Liver (tissue), 9 donors: ENCODE data around the gene KRT76. TPM values are rescaled to one million over a fixed set of nuclear protein-coding genes. Genes with fewer than 3 reads are reported as not detected.

Experiments
- DNase-seq: peaks from one replicate; pipeline ENCODE4 v3.0.0-alpha.2; 2017; ENCODE audit warnings: low spot score
- H3K27ac ChIP-seq, 2 donors: one replicate each; pipeline ENCODE4 v1.7.0; 2013; ENCODE audit warnings: inconsistent platforms in 2 of 2, low read length in 2 of 2, control low read depth in 1 of 2, low read depth in 1 of 2, mild to moderate bottlenecking in 1 of 2
- H3K27me3 ChIP-seq, 4 donors: one replicate each; pipeline versions ENCODE4 v1.6.1 to v1.7.0; 2013; ENCODE audit warnings: low read length in 3 of 4, inconsistent platforms in 1 of 4, mild to moderate bottlenecking in 1 of 4, moderate library complexity in 1 of 4; ENCODE audit not compliant: control insufficient read depth in 4 of 4, insufficient read depth in 4 of 4
- H3K36me3 ChIP-seq, 4 donors: one replicate each; pipeline versions ENCODE4 v1.6.1 to v1.7.0; 2013; ENCODE audit warnings: low read length in 3 of 4, mild to moderate bottlenecking in 3 of 4, low read depth in 1 of 4, moderate library complexity in 1 of 4; ENCODE audit not compliant: control insufficient read depth in 4 of 4, insufficient read depth in 3 of 4
- H3K4me1 ChIP-seq, 4 donors: one replicate each; pipeline versions ENCODE4 v1.6.1 to v1.7.0; 2013; ENCODE audit warnings: low read length in 3 of 4, mild to moderate bottlenecking in 3 of 4, moderate library complexity in 1 of 4; ENCODE audit not compliant: control insufficient read depth in 4 of 4, insufficient read depth in 4 of 4
- H3K4me3 ChIP-seq, 3 donors: one replicate each; pipeline versions ENCODE4 v1.6.1 to v1.7.0; 2013; ENCODE audit warnings: low read length in 3 of 3, control low read depth in 1 of 3, low read depth in 1 of 3, mild to moderate bottlenecking in 1 of 3
- H3K9ac ChIP-seq, 2 donors: one replicate each; pipeline ENCODE4 v1.7.0; 2013; ENCODE audit warnings: low read length in 2 of 2, mild to moderate bottlenecking in 2 of 2, moderate library complexity in 2 of 2, control low read depth in 1 of 2, low read depth in 1 of 2
- H3K9me3 ChIP-seq, 4 donors: one replicate each; pipeline versions ENCODE4 v1.6.1 to v1.7.0; 2013; ENCODE audit warnings: low read length in 3 of 4; ENCODE audit not compliant: control insufficient read depth in 4 of 4
- EGR1 ChIP-seq, 2 donors: IDR thresholded peaks; 2 replicates each; pipeline ENCODE4 v1.6.1; 2016 to 2018; ENCODE audit warnings: antibody characterized with exemption in 2 of 2, low read depth in 2 of 2
- FOXA1 ChIP-seq: IDR thresholded peaks from 2 replicates; pipeline ENCODE4 v1.6.1; 2016; ENCODE audit warnings: antibody characterized with exemption
- FOXA2 ChIP-seq: IDR thresholded peaks from 2 replicates; pipeline ENCODE4 v1.6.1; 2016; ENCODE audit warnings: antibody characterized with exemption
- GABPA ChIP-seq, 2 donors: IDR thresholded peaks in 1 of 2; conservative IDR thresholded peaks in 1 of 2; 2 replicates each; pipeline ENCODE4 v1.6.1; 2016; ENCODE audit warnings: antibody characterized with exemption in 2 of 2, mild to moderate bottlenecking in 1 of 2, moderate library complexity in 1 of 2
- HNF4A ChIP-seq, 2 donors: conservative IDR thresholded peaks; 2 replicates each; pipeline ENCODE4 v1.6.1; 2016; ENCODE audit warnings: antibody characterized with exemption in 2 of 2, mild to moderate bottlenecking in 2 of 2
- HNF4G ChIP-seq: IDR thresholded peaks from 2 replicates; pipeline ENCODE4 v1.6.1; 2016; ENCODE audit warnings: antibody characterized with exemption
- JUND ChIP-seq, 2 donors: IDR thresholded peaks; 2 replicates each; pipeline ENCODE4 v1.6.1; 2016; ENCODE audit warnings: antibody characterized with exemption in 2 of 2
- NR2F2 ChIP-seq: IDR thresholded peaks from 2 replicates; pipeline ENCODE4 v1.6.1; 2016; ENCODE audit warnings: antibody characterized with exemption
- RAD21 ChIP-seq, 2 donors: IDR thresholded peaks; 2 replicates each; pipeline ENCODE4 v1.6.1; 2016; ENCODE audit warnings: antibody characterized with exemption in 2 of 2, mild to moderate bottlenecking in 2 of 2
- RXRA ChIP-seq, 2 donors: IDR thresholded peaks; 2 replicates each; pipeline ENCODE4 v1.6.1; 2017 to 2018; ENCODE audit warnings: antibody characterized with exemption in 2 of 2, mild to moderate bottlenecking in 1 of 2
- YY1 ChIP-seq: IDR thresholded peaks from 2 replicates; pipeline ENCODE4 v1.6.1; 2016; ENCODE audit warnings: antibody characterized with exemption, mild to moderate bottlenecking
- WGBS: extraction: QIAGEN DNeasy Blood & Tissue Kit; methylation state at CpG from one replicate; pipeline ENCODE4 v1.1.7; 2013; 5-methylcytosine and 5-hydroxymethylcytosine counted together
- polyA plus RNA-seq, 2 donors: library from polyadenylated mRNA; stranded (reverse) in 1 of 2; unstranded in 1 of 2; fragments of 200-250 nt in 1 of 2; fragments of >200 nt in 1 of 2; fragmentation: Nextera tagmentation in 1 of 2; extraction: Ambion mirVana in 1 of 2; gene quantifications; one replicate each; pipeline versions ENCODE4 v1.2.1 to v1.2.3, GENCODE V29; 2013 to 2015
- total RNA-seq, 2 donors: library from RNA; depleted of rRNA; stranded (reverse); fragments of >200 nt; gene quantifications; one replicate each; pipeline ENCODE4 v1.2.3, GENCODE V29; 2014
- TF ChIP-seq, protein P1 (sequence below): fragments of 150-350 bp; IDR thresholded peaks from 2 replicates; pipeline ENCODE4 v1.5.1; 2017; ENCODE audit warnings: improper control_type of control experiment, low read depth, low read length; ENCODE audit not compliant: missing input control
- TF ChIP-seq, protein P2 (sequence below): IDR thresholded peaks from 2 replicates; pipeline ENCODE4 v1.6.1; 2016; ENCODE audit warnings: antibody characterized with exemption
- TF ChIP-seq, protein P3 (sequence below): IDR thresholded peaks from 2 replicates; pipeline ENCODE4 v1.6.1; 2016; ENCODE audit warnings: antibody characterized with exemption
- TF ChIP-seq, protein P4 (sequence below): IDR thresholded peaks from 2 replicates; pipeline ENCODE4 v1.6.1; 2016; ENCODE audit warnings: antibody characterized with exemption
- TF ChIP-seq, protein P5 (sequence below): IDR thresholded peaks from 2 replicates; pipeline ENCODE4 v1.6.1; 2016; ENCODE audit warnings: antibody characterized with exemption, mild to moderate bottlenecking
- donor health status: healthy.
- donor health status: healthy.
- donor health status: healthy.
- donor health status: healthy.
- donor health status: healthy.

The KRT76 gene
- total and polyA plus RNA-seq, 4 donors: not detected

DNA sequence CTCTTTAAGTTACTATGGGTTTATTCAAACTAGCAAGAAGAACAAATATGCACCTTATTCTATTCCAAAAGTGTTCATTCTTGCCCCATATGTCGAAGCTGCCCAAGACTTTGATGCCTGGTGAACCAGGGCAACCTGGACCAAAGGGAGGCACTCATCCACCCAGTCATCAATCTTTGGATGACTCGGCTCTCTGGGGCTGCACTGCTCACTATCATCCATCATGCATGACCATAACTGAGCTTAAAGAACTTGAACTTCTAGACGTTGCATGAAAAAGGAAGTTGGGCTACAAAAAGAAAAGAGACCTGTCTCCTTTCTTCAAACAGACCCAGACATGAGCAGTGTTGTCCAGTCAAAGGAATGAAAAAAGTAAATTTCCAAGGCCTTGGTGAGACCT lies 35.6 kb upstream of the KRT76 start:
- TF ChIP-seq, protein P1, sequence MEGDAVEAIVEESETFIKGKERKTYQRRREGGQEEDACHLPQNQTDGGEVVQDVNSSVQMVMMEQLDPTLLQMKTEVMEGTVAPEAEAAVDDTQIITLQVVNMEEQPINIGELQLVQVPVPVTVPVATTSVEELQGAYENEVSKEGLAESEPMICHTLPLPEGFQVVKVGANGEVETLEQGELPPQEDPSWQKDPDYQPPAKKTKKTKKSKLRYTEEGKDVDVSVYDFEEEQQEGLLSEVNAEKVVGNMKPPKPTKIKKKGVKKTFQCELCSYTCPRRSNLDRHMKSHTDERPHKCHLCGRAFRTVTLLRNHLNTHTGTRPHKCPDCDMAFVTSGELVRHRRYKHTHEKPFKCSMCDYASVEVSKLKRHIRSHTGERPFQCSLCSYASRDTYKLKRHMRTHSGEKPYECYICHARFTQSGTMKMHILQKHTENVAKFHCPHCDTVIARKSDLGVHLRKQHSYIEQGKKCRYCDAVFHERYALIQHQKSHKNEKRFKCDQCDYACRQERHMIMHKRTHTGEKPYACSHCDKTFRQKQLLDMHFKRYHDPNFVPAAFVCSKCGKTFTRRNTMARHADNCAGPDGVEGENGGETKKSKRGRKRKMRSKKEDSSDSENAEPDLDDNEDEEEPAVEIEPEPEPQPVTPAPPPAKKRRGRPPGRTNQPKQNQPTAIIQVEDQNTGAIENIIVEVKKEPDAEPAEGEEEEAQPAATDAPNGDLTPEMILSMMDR: no peak
- TF ChIP-seq, protein P2, sequence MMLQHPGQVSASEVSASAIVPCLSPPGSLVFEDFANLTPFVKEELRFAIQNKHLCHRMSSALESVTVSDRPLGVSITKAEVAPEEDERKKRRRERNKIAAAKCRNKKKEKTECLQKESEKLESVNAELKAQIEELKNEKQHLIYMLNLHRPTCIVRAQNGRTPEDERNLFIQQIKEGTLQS: no peak
- TF ChIP-seq, protein P3, sequence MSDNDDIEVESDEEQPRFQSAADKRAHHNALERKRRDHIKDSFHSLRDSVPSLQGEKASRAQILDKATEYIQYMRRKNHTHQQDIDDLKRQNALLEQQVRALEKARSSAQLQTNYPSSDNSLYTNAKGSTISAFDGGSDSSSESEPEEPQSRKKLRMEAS: no peak
- TF ChIP-seq HNF4G: no peak
- TF ChIP-seq FOXA1: no peak
- no peak for TF ChIP-seq HNF4A (conservative IDR thresholded peaks at IDR 0.05)
- no peak for TF ChIP-seq EGR1 (IDR thresholded peaks at IDR 0.05; ENCODE audit: low read depth in 2 of 2)
- TF ChIP-seq, protein P4, sequence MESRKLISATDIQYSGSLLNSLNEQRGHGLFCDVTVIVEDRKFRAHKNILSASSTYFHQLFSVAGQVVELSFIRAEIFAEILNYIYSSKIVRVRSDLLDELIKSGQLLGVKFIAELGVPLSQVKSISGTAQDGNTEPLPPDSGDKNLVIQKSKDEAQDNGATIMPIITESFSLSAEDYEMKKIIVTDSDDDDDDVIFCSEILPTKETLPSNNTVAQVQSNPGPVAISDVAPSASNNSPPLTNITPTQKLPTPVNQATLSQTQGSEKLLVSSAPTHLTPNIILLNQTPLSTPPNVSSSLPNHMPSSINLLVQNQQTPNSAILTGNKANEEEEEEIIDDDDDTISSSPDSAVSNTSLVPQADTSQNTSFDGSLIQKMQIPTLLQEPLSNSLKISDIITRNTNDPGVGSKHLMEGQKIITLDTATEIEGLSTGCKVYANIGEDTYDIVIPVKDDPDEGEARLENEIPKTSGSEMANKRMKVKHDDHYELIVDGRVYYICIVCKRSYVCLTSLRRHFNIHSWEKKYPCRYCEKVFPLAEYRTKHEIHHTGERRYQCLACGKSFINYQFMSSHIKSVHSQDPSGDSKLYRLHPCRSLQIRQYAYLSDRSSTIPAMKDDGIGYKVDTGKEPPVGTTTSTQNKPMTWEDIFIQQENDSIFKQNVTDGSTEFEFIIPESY: no peak
- TF ChIP-seq JUND (IDR thresholded peaks at IDR 0.05): no peak
- TF ChIP-seq FOXA2: no peak
- no peak for TF ChIP-seq GABPA (IDR thresholded peaks at IDR 0.05 in 1 of 2, conservative IDR thresholded peaks at IDR 0.05 in 1 of 2)
- TF ChIP-seq RXRA (IDR thresholded peaks at IDR 0.05): no peak
- TF ChIP-seq YY1: no peak
- no peak for TF ChIP-seq RAD21 (IDR thresholded peaks at IDR 0.05)
- TF ChIP-seq, protein P5, sequence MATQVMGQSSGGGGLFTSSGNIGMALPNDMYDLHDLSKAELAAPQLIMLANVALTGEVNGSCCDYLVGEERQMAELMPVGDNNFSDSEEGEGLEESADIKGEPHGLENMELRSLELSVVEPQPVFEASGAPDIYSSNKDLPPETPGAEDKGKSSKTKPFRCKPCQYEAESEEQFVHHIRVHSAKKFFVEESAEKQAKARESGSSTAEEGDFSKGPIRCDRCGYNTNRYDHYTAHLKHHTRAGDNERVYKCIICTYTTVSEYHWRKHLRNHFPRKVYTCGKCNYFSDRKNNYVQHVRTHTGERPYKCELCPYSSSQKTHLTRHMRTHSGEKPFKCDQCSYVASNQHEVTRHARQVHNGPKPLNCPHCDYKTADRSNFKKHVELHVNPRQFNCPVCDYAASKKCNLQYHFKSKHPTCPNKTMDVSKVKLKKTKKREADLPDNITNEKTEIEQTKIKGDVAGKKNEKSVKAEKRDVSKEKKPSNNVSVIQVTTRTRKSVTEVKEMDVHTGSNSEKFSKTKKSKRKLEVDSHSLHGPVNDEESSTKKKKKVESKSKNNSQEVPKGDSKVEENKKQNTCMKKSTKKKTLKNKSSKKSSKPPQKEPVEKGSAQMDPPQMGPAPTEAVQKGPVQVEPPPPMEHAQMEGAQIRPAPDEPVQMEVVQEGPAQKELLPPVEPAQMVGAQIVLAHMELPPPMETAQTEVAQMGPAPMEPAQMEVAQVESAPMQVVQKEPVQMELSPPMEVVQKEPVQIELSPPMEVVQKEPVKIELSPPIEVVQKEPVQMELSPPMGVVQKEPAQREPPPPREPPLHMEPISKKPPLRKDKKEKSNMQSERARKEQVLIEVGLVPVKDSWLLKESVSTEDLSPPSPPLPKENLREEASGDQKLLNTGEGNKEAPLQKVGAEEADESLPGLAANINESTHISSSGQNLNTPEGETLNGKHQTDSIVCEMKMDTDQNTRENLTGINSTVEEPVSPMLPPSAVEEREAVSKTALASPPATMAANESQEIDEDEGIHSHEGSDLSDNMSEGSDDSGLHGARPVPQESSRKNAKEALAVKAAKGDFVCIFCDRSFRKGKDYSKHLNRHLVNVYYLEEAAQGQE: no peak
- TF ChIP-seq NR2F2: no peak
- Histone ChIP-seq H3K9ac (no peak overlapping the region), H3K4me3 (no peak overlapping the region), H3K27me3 (peaks cover 0 to 6% (median under 1%) of the 10 kb centered on the region in 4 donors), H3K4me1 (no peaks in the 10 kb centered on the region), H3K9me3 (no peaks in the 10 kb centered on the region), H3K27ac (no peak overlapping the region), H3K36me3 (no peaks in the 10 kb centered on the region)
- DNase-seq: no peak
- WGBS: 63% methylated on average over 3 of the region's 3 CpGs

DNA sequence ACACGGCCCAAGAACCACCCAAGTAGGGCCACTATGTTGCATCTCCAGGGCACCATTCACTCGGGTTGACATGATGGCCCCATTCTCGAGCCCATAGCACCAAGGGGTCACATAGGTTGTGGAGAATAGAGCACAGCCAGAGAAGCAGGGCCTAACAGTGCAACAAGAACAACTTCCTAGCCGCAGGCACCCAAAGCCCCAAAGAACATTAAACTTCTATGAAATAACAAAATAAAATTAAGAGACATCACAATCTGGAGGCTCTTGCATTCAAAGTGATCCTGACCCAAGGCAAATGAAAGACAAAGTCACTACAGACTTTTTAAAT lies 34.9 kb upstream of the KRT76 start:
- TF ChIP-seq HNF4G: no peak
- no peaks in the 10 kb centered on the region for H3K4me1 ChIP-seq
- no peaks in the 10 kb centered on the region for H3K36me3 ChIP-seq
- DNase-seq: no peak
- WGBS: 73% methylated on average over 4 of the region's 4 CpGs
- H3K27ac ChIP-seq: no peak overlapping the region
- H3K9ac ChIP-seq: no peak overlapping the region
- H3K4me3 ChIP-seq: no peak overlapping the region
- no peaks in the 10 kb centered on the region for H3K9me3 ChIP-seq
- H3K27me3 ChIP-seq: peaks cover 0 to 6% (median under 1%) of the 10 kb centered on the region in 4 donors
